Gastroesophageal sphincter (tissue), 4 donors: ENCODE measurements around the gene CYP2J2. TPM values are rescaled to one million over a fixed set of nuclear protein-coding genes. Genes with fewer than 3 reads are reported as not detected.

ENCODE experiments used
- ATAC-seq: fragments of 150-250 bp; one replicate; pipeline ENCODE4 v1.9.1; 2016; ENCODE audit warnings: mild to moderate bottlenecking, moderate library complexity
- H3K27ac ChIP-seq, 4 donors: fragments of 200-600 bp; sonication (generic) in 3 of 4; 1 replicate in 3 of 4; 2 replicates in 1 of 4; pipeline ENCODE4 v1.5.1; 2016 to 2019
- H3K27me3 ChIP-seq: fragments of 200-600 bp; sonication (generic); one replicate; pipeline ENCODE4 v1.5.1; 2019
- H3K36me3 ChIP-seq, 2 donors: fragments of 200-600 bp; sonication (generic); one replicate each; pipeline ENCODE4 v1.5.1; 2019; ENCODE audit warnings: control low read depth in 1 of 2
- H3K4me1 ChIP-seq, 3 donors: fragments of 200-600 bp; sonication (generic); 1 replicate in 2 of 3; 2 replicates in 1 of 3; pipeline ENCODE4 v1.5.1; 2016 to 2019; ENCODE audit warnings: control low read depth in 2 of 3
- H3K4me3 ChIP-seq, 2 donors: fragments of 200-600 bp; sonication (generic); one replicate each; pipeline ENCODE4 v1.5.1; 2019; ENCODE audit warnings: mild to moderate bottlenecking in 1 of 2, moderate library complexity in 1 of 2
- H3K9me3 ChIP-seq, 3 donors: fragments of 200-600 bp; sonication (generic); one replicate each; pipeline ENCODE4 v1.5.1; 2017 to 2019; ENCODE audit warnings: control low read depth in 2 of 3
- CTCF ChIP-seq, 4 experiments: fragments of 200-600 bp in 2 of 4; fragments of 450-650 bp in 2 of 4; sonication (generic) in 1 of 4; IDR thresholded peaks; one replicate each; pipeline ENCODE4 v1.5.1; 2017 to 2019; ENCODE audit warnings: antibody characterized with exemption in 4 of 4, mild to moderate bottlenecking in 2 of 4, moderate library complexity in 2 of 4
- EP300 ChIP-seq: sonication (generic); formaldehyde crosslinking; IDR thresholded peaks from one replicate; pipeline ENCODE4 v1.6.1; 2017; ENCODE audit warnings: antibody characterized with exemption, mild to moderate bottlenecking
- POLR2A ChIP-seq, 2 donors: fragments of 450-650 bp; IDR thresholded peaks; one replicate each; pipeline ENCODE4 v1.6.1; 2017; ENCODE audit warnings: antibody characterized with exemption in 2 of 2, mild to moderate bottlenecking in 2 of 2, moderate library complexity in 1 of 2
- POLR2AphosphoS5 ChIP-seq: sonication (generic); formaldehyde crosslinking; IDR thresholded peaks from one replicate; pipeline ENCODE4 v1.6.1; 2017; ENCODE audit warnings: antibody characterized with exemption
- WGBS, 2 donors: methylation state at CpG; one replicate each; pipeline ENCODE4 v1.1.5; 2018; ENCODE audit warnings: low coverage in 1 of 2; 5-methylcytosine and 5-hydroxymethylcytosine counted together
- small RNA-seq, 4 donors: library from RNA; depleted of rRNA; stranded (forward); fragments of <200 nt; gene quantifications; one replicate each; pipeline ENCODE3, GENCODE V24; 2016
- total RNA-seq, 4 donors: library from RNA; depleted of rRNA; stranded (reverse); fragments of >200 nt; gene quantifications; one replicate each; pipeline ENCODE4 v1.1.0, GENCODE V29; 2016

CYP2J2 gene
- total RNA-seq, 4 donors from 2014 or later = 0.31 to 3.9 (median 0.35) TPM; not detected in 1

GRCh38 chr1:59852117-59852516 lies 74.5 kb downstream of the CYP2J2 start:
- no peak for ATAC-seq
- Histone ChIP-seq H3K36me3 (no peaks in the 10 kb centered on the region), H3K4me3 (no peak overlapping the region), H3K4me1 (no peaks in the 10 kb centered on the region), H3K9me3 (peaks cover 0 to 7% (median 0%) of the 10 kb centered on the region in 3 donors), H3K27ac (no peak overlapping the region), H3K27me3 (no peaks in the 10 kb centered on the region)
- 63 to 65% methylated on average over 1 of the region's 1 CpG for WGBS, 2 donors
- TF ChIP-seq CTCF (IDR thresholded peaks at IDR 0.05) (no peak), EP300 (no peak), POLR2A (IDR thresholded peaks at IDR 0.05) (no peak), POLR2AphosphoS5 (no peak)

GRCh38 chr1:59846895-59847282 lies 79.7 kb downstream of the CYP2J2 start:
- Histone ChIP-seq H3K9me3 (no peaks in the 10 kb centered on the region), H3K4me1 (no peaks in the 10 kb centered on the region), H3K27ac (no peak overlapping the region), H3K27me3 (no peaks in the 10 kb centered on the region), H3K4me3 (no peak overlapping the region), H3K36me3 (no peaks in the 10 kb centered on the region)
- WGBS, 2 donors = 96 to 100% methylated on average over 2 of the region's 2 CpGs
- TF ChIP-seq POLR2A (IDR thresholded peaks at IDR 0.05) (no peak), POLR2AphosphoS5 (no peak), EP300 (no peak), CTCF (IDR thresholded peaks at IDR 0.05) (no peak)
- ATAC-seq = no peak

- ATAC-seq = no peak
- Histone ChIP-seq H3K9me3 (no peaks in the 10 kb centered on the region), H3K4me1 (no peaks in the 10 kb centered on the region), H3K36me3 (no peaks in the 10 kb centered on the region), H3K27me3 (no peaks in the 10 kb centered on the region), H3K4me3 (no peak overlapping the region), H3K27ac (no peak overlapping the region)
- WGBS, 2 donors = 93 to 100% methylated on average over 3 of the region's 3 CpGs
- TF ChIP-seq POLR2A (IDR thresholded peaks at IDR 0.05) (no peak), CTCF (IDR thresholded peaks at IDR 0.05) (no peak), EP300 (no peak), POLR2AphosphoS5 (no peak)
These were observed 80.2 kb downstream of the CYP2J2 start for GRCh38 chr1:59846209-59846894.

- 73 to 83% methylated on average over 1 to 2 of the region's 2 CpGs for WGBS, 2 donors
These were observed 81.5 kb downstream of the CYP2J2 start for GRCh38 chr1:59845091-59845490.

More at GRCh38 chr1:59845091-59845490, 81.5 kb downstream of the CYP2J2 start:
- no peak for TF ChIP-seq EP300
- H3K36me3 ChIP-seq = no peaks in the 10 kb centered on the region
- H3K9me3 ChIP-seq = no peaks in the 10 kb centered on the region
- no peaks in the 10 kb centered on the region for H3K4me1 ChIP-seq
- ATAC-seq = no peak
- no peak overlapping the region for H3K27ac ChIP-seq
- no peaks in the 10 kb centered on the region for H3K27me3 ChIP-seq
- no peak overlapping the region for H3K4me3 ChIP-seq

Small RNA genes lying within 50 kb of the gene (small RNA-seq; reads per million reads assigned to genes)
- 0 reads per million in 4 donors for gene RN7SL475P

Other genes starting within 250 kb of the CYP2J2 start
- gene HOOK1, start 111.8 kb downstream of the CYP2J2 start, total RNA-seq = 1 to 10 TPM in 1 of 4 donors, under 1 TPM in 2, not detected in 1; 0.40 to 2.0 (median 0.47) TPM
- gene C1orf87, start 147.0 kb upstream of the CYP2J2 start, total RNA-seq = under 1 TPM in 1 of 4 donors, not detected in 3; 0.54 TPM